SK-N-SH (cell line): Measurements from ENCODE around the gene KRTCAP3.
A peak's percentile ranks its signal among the peaks of the same experiment; 100 is the strongest.

Experiments used
- FOXM1 ChIP-seq: IDR thresholded peaks from 2 replicates; pipeline ENCODE4 v1.4.0; 2012; ENCODE audit warnings: low read depth, mild to moderate bottlenecking
- NRF1 ChIP-seq: IDR thresholded peaks from 2 replicates; pipeline ENCODE4 v1.6.1; 2012; ENCODE audit warnings: low read depth, mild to moderate bottlenecking, low read length
- SIN3A ChIP-seq: IDR thresholded peaks from 2 replicates; pipeline ENCODE4 v1.6.1; 2012; ENCODE audit warnings: low read depth, mild to moderate bottlenecking, low read length, moderate library complexity, borderline replicate concordance
- TEAD4 ChIP-seq: IDR thresholded peaks from 2 replicates; pipeline ENCODE4 v1.4.0; 2012; ENCODE audit warnings: mild to moderate bottlenecking, borderline replicate concordance; ENCODE audit not compliant: insufficient read depth
- USF1 ChIP-seq: IDR thresholded peaks from 2 replicates; pipeline ENCODE4 v1.4.0; 2012; ENCODE audit warnings: low read depth, borderline replicate concordance
- TF ChIP-seq, protein P1 (sequence below): fragments of 200-600 bp; sonication (generic); IDR thresholded peaks from 2 replicates; pipeline ENCODE4 v1.6.1; 2017; ENCODE audit warnings: antibody characterized with exemption, mild to moderate bottlenecking, moderate library complexity
- TF ChIP-seq, protein P2 (sequence below): IDR thresholded peaks from 2 replicates; pipeline ENCODE4 v1.4.0; 2012; ENCODE audit warnings: low read depth

DNA sequence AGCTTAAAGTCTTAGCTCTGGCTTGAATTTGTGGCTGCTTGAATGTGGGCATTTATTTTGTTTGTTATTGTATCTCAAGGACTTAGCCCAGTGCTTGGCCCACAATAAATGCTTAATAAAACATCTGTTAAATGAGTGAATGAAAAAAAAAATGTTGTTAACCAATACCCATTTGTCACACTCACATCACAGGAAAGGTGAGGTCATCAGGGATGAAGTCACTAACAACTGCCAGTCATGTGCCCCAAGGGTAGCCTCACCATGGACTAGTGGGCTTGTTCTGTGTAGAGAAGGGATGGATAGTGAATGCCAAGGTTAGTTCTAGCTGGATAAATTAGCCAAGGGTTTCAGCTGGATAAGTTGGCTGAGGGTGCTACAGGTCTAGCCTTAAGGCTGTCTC lies 10.8 kb upstream of the KRTCAP3 start:
- TF ChIP-seq, protein P1, sequence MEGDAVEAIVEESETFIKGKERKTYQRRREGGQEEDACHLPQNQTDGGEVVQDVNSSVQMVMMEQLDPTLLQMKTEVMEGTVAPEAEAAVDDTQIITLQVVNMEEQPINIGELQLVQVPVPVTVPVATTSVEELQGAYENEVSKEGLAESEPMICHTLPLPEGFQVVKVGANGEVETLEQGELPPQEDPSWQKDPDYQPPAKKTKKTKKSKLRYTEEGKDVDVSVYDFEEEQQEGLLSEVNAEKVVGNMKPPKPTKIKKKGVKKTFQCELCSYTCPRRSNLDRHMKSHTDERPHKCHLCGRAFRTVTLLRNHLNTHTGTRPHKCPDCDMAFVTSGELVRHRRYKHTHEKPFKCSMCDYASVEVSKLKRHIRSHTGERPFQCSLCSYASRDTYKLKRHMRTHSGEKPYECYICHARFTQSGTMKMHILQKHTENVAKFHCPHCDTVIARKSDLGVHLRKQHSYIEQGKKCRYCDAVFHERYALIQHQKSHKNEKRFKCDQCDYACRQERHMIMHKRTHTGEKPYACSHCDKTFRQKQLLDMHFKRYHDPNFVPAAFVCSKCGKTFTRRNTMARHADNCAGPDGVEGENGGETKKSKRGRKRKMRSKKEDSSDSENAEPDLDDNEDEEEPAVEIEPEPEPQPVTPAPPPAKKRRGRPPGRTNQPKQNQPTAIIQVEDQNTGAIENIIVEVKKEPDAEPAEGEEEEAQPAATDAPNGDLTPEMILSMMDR: no peak
- TF ChIP-seq TEAD4 (no peak), NRF1 (no peak), FOXM1 (no peak), USF1 (0 out of 2 replicates have a peak, but pooled peaks have one; percentile 20), SIN3A (no peak)
- TF ChIP-seq, protein P2, sequence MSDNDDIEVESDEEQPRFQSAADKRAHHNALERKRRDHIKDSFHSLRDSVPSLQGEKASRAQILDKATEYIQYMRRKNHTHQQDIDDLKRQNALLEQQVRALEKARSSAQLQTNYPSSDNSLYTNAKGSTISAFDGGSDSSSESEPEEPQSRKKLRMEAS: no peak; the same call in 1 of the 2 replicates
